Stimulated activated CD4-positive, alpha-beta T cell treated with anti-CD3 and anti-CD28 coated beads, TNF-alpha, amount 100 ng/mL, for 48 hours (primary cell): ENCODE measurements around the gene STX16.
A peak's percentile ranks its signal among the peaks of the same experiment; 100 is the strongest.

ENCODE experiments used
- DNase-seq, 3 donors: peaks; one replicate each; pipeline ENCODE4 v3.0.0-alpha.2; 2020; ENCODE audit warnings: low read depth in 3 of 3

The STX16 gene, protein sequence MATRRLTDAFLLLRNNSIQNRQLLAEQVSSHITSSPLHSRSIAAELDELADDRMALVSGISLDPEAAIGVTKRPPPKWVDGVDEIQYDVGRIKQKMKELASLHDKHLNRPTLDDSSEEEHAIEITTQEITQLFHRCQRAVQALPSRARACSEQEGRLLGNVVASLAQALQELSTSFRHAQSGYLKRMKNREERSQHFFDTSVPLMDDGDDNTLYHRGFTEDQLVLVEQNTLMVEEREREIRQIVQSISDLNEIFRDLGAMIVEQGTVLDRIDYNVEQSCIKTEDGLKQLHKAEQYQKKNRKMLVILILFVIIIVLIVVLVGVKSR

DNA sequence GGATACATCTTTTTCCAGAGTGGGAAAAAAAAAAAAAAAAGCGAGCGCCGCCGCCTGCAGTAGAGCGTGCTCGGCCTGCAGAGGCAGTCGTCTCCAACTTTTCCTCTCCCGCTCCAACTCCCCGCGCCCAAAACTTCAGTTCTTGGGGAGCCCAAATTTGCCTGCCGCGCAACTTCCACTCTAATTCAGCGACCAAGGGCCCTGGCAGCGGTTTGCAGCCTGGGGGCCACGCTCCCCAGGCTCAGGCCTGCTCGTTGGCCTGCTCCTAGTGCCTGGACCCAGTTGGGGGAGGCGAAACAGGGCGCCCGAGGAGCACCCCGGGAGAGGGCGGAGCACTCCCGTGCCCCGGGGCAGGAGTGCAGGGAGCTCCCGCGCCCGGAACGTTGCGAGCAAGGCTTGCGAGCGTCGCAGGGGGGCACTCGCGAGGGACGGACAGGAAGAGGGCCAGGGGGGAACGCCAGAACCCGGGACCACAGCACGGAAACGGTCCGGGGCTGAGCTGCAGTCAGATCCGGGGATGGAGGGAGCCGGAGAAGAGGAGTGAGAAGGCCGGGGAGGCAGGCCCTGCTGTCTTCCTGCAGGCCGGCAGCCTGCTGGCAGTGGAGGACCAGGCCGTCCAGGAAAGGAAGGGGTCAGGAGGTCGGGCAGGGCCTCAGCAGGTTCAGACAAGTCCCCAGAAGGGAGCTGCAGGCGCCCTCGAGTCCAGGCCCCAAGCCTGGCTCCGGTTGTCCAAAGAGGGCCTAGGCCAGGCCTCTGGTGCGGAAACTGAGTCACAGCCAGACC is at the start of gene STX16:
TSS of gene STX16 (plus strand) at position 508 of the 783 bp plus-strand sequence. CDS start 724 bp downstream, outside the sequence.
- DNase-seq: peak; percentile 80 to 85 (median 83)

DNA sequence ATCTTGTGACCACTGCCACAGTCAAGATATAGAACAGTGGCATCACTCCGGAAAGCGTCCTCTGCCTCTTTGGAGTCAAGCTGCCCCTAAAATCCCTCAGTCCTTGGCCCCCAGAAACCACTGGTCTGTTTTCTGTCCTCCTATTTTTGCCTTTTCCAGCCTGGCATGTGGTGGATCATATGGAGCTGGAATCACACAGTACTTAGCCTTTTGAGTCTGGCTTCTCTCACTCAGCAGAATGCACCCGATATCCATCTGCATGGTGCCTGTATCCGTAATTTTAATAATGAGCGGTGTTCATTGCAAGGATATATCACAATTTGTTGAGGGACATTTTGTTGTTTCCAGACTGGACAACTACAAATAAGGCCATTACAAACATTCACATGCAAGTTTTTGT is 49.0 kb upstream of the STX16 start:
- no peak for DNase-seq

DNA sequence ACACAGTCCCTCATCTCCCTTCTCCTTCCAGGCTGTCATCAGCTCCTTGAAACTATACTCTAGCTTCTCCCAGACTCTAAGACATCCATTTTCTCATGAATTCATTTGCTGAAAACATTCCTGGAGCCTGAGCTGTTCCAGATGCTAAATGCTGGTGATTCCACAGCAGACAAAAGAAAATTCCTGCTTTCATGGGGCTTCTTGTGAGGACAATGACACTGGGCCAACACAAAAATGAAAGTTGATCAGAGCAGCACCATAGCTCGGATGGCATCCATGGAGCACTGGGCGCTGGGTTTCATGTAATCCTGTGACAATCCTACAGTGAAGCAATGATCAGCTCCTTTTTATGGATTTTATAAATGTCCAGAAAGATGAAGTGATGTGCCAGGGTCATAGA is 47.4 kb upstream of the STX16 start:
- DNase-seq: no peak

DNA sequence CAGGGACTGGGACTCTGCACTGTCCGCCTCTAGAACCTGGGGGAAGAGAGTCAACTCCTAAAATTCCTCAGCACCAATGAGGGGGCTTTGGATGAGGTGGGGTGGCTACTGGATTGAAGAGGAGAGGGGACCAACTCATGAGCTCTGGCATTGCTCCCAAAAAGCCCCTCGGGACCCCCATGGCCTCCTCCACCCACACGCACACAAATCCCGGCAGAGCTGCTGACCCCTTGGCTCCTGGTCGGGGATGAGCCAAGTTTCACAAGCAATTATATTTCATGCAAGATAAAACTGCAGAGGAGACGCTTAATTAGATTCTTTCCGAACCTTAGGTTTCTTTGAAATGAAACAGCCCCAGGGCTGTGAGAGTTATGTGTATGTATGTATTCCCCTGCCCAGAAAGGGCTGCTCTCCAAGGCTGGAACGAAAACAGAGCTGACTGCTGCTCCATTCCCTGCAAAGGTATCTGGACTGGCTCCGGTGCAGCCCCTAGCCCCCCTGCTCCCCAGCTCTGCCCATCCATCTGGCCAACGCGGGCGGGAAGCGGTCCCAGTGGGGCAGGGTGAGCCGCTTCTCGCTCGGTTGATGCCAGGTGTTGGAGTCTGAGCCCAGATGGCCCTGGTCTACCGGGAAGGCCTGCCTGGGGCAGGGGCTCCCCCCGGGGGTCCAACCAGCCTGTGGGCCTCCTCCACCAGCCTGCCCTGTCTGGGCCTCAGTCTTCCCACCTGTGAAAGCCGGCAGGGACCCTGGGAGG is 46.8 kb upstream of the STX16 start:
- DNase-seq: no peak

DNA sequence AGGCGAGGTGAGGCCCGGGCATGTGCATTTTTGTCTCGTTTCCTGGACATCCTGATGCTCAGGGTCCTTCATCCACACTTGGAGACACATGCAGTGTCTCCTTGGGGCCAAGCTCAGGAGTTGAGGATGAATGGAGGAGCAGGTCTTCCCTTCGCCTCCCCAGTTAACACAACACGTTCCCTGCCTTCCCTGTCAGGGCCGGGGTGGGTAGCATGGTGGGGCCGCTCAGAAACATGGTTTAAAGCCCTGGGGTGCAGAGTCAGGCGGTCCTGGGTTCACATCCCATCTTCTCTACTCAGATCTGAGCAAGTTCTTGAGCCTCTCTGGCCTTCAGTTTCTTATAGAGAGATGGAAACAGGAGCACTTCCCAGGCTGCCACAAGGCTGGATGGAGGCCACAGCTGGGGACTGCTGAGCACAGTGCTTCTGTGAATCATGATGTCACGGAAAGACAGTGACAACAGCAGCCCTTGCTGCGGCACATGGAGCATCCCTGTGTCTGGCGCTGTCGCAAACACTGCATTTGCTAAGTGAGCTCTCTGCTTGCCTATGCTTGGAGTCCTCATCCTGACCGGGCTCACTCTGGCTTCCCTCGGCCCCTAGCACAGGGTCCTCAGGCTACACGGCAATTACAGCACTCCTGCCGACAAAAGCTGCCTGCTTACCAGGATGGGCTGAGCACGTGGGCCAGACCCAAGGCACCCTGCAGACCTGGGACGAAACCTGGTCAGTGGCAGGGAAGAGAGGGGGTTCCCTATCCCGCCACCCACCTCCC is 45.6 kb upstream of the STX16 start:
- no peak for DNase-seq

DNA sequence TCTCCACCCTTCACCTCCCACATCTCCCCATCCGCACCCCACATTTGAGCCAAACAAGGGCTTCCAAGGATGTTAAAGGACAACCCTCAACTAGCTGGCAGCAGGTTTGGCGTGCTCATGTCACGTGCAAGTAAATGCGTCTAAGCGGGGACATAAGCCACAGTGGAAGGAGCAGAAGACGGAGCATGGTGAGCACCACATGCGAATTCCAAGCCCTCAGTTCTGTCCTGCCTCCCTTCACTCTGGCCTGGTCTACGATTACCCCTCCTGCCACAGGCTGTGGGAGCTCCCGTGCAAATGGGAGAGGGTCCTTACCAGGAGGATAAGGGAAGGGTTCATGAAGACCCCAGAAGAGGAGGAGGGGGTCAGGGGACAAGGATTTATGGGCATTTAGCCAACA is 44.9 kb upstream of the STX16 start:
- DNase-seq: no peak

DNA sequence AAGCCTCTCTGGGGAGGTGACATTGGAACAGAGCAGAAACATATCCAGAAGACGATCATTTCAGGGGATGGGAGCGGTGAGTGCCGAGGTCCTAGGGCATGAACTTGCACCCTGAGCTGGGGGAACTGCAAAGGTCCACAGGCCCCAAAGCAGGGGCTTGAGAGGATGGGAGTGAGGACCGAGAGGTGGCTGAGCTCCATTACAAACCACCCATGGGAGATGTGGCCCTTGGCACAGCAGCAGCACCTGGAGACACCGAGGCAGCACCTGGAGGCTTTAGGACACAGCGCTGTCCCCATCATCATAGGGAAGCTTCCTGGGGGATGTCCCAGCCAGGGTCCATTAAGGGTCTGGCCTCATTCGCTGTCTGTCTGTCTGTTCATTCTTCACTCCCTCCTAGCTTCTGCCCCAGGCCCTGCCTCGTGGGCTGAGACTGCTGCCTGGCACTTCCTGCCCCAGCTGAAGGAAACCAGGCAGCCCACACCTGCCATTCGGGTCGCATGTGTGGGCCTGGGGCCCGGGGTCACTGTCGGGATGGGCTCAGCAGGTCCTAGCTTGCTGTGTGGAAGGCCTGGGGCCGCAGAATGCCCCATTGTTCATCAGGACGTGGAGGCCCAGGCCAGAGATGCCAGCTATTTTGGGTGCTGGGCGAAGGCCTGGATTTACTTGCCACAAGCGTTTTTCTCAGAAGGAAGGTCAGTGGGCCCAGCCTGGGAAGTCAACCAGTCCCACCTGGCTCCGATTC is 42.8 kb upstream of the STX16 start:
- no peak for DNase-seq

DNA sequence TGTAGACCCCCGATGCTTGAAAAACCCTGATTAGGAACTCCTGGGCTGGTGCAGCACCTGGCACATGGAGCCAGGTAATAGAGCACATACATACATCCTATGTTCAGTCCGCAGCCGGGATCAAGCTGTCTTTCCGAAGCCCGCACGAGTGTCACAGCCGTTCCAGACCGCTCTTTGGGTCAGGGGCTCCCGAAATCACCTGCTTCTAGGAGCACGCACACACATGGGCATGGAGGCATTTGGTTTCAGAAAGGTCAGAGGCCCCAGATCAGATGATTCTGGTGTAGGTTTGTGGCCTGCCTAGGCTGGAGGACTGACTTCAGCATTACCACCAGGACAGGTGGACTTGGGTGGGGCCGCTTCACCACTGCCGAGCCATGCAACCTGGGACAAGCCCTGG is 42.1 kb upstream of the STX16 start:
- DNase-seq: no peak

DNA sequence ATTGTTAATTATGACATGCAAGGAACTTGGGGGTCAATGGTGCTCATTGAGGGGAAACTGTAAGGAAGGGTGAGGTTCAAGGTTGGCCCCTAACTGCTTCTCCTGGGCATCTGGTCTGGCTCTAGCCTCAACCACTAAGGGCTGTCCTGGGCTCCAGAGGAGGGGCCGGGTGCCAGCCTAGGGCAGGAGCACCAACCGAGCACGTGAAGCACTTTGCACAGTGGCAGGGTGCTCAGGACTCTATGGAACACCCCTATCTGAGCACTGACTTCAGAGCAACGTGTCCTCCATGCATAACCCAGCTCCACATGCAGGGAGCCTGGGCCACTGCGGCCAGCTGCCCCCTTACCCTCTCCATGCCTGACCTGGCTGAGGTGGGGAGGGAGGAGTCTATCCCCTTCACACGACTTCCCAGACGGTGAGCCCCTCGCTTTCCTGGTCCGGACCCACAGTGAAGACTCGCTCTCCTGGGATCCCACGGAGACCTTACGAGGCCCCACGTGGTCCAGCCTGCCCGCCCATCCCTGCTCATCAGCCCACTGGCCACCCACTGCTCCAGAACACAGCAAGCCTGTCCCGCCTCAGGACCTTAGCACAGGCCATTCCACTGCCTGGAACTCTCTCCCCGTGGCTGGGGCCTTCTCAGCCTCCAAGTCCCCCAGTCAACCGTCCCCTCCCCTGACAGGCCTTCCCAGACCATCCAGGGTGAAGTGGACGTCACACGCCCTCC is 40.8 kb upstream of the STX16 start:
- no peak for DNase-seq

DNA sequence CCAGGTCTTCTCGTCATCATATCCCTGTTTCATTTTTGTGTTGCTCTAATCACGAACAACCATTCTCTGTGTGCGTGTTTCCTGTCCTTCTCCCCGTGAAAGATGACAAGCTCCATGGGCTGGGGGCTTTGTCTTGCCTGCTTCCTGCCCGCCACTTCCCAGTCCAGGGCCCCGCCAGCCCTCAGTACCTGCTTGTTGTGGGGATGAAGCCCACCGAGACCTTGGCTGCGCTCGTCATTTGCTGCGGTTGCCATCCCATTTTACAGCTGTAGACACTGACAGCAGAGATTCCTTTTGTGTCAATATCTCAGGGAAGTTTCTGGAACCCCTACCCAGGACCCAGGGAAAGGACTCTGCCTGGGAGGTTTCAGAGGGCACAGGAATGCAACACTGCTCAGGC is 40.3 kb upstream of the STX16 start:
- DNase-seq: no peak

DNA sequence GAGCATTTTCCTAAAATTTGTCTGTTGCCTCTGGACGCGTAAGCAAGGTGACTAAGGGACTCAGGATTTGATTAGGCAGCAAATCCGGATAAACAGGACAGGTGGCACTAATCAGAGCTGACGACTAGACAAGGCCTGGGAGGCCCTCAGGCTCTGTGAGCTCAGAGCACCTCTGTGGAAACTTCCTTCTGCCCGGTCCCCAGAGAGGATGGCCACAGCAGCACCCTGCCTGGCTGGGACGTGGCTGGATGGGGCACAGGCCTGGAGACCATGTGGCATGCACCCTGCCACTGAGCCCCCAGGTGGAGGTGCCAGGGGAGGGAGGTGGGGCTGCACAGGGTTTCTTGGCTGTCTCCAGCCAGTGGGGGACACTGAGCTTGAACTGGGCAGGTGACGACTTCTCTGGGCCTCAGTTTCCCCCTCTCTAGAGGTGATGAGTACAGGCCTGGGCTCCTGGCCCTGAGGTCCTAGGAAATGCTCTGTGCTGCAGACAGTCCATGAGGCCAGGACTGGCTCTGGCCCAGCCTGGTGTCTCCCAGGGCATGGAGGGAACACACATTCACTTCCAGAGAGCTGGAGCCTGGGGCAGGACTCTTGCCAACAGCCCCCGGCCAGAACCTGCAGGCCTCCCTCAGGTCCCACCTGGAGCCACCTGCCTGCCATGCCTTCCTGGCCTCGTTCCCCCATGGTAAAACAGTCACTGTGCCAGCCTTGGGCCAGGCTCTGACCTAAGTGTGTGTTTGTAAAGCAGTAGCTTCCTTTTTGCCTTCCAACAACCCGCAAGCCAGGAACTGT is 39.6 kb upstream of the STX16 start:
- DNase-seq: no peak

DNA sequence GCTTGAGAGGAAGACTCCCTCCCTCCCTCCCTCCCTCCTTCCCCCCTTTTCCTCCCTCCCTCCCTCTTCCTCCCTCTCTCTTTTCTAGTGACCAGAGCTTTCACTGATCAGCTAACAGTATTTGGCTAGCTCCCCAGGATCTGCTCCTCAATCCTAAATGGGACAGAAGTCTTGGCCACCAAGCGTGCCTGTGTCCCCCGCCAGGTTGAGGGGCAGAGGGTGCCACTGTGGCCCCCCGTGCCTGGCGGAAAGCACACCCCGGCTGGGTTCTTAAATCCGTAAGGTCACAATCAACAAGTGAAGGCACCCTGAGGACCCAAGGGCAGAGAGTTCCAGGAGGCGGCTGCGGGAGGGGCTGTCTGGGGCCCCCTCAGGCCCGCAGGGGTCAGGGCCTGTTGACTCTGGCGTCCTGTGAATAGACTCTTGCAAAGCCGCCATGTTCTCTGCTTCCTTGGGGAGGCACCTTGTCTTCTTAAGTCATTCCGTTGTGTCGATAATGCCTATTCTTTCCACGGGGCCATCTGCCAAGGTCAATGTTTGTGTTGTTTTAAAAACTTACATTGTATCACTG is 38.9 kb upstream of the STX16 start:
- no peak for DNase-seq

DNA sequence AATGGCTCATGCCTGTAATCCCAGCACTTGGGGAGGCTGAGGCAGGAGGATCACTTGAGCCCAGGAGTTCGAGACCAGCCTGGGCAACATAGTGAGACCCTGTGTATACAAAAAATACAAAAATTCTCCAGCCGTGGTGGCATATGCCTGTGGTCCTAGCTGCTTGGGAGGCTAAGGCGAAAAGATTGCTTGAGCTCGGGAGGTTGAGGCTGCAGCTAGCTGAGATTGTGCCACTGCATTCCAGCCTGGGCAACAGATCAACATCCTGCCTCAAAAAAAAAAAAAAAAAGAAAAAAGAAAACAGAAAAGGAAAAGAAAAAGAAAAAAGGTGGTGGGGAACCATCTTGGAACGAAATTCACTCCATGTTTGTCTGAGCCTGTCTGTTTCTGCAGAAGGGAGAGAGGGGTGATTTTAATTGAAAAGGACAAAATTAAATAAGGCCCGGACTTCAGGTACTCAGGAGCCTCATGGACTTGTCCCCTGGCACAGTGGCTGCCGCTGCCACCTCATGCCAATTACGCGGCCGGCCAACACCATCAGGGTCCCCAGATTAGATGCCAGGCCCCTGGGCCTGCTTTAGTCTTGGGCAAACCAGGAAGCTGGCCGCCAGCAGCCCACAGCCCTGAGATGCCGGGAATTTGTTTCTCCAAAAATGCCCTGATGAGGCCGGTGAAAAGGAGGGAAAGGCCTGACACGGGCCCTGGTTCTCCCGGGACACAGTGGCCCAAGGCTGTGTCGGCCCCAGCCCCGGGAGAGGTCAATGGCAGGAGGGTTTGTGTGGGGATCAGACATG is 37.8 kb upstream of the STX16 start:
- no peak for DNase-seq

DNA sequence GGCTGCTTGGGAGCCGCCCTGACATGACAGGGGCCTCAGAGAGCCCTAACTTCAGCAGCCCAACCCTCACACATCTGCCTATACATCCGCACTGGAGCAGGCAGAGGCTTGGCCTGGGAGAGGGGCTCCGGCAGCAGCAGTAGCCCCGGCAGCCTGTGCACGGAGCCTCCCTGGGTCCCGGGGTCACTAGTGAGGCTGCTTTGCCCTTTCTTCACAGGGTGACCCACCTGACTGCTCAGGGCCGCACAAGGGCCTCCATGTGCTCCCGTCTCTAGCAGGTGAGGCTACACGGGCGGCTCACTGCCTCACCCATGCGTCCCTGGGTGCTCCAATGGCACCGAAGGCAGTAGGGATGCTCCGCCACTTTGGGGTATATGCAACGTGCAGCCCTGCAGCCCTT is 36.7 kb upstream of the STX16 start:
- DNase-seq: no peak

DNA sequence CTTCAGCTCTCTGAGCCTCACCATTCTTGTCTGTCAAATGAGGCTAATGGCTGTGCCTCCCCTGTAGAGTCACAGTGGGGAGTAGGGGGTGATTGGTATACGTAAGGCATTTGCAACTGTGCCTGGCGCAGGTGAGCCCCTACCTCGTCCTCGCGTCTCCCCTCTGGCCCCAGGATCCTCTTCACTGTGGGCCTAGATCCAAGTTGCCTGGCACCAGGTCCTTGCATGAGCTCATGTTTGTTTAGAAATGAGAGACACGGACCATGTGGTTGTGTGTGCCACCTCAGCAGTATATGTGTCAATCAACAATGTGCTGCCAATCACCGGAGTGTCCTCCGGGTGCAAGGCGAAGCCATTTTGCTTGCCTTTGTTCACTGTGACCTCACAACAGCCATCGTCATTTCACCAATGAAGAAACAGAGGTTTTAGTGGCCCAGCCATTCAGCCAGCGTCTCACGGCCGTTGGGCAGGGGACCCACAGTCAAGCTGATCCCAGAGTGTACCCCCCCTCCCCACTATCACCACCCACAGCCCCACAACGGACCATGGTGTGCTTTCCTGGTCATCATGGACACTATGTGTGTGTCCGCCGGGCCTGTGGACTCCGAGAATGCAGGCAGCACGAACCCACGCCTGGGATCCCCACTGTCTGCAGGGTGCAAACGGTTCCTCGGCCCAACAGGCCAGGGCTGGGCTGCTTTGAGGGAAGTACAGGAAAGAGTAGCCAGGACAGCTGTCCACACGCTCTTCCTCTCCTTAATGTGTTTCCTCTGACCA is 35.9 kb upstream of the STX16 start:
- no peak for DNase-seq

DNA sequence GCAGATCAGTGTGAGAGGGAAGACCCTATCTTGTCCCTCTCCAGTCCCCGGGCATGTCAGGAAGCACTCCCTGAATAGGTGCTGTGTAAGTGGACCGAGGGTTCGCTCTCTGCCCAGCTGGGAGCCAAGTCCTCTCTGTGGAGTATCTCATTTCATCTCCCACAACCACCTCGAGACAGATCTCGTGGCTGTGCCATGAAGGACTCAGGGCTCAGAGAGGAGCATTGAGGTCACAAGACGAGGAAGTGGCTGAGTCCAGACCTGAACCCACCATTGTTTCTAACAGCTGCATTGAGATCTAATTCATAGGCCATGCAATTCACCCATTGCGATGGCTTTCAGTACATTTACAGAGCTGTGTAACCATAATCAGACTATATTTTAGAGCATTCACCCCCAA is 34.7 kb upstream of the STX16 start:
- DNase-seq: no peak

DNA sequence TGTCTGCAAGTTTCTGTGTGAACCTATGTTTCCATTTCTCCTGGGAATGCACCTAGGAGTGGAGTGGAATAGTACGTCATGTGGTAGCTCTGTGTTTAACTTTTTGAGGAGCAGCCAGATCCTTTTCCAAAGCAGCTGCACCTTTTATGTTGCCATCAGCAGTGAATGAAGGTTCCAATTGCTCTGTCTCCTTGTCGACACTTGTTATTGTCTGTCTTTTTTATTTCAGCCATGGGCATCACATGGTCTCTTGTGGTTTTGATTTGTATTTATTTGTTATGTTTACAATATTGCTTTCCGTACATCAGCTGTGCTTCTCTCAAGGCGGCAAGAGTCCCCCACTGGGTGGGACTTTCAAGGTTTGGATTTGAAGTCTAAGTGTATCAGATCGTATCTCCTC is 33.9 kb upstream of the STX16 start:
- no peak for DNase-seq
